ENCODE results near the gene RIPK1. TPM values are rescaled to one million over a fixed set of nuclear protein-coding genes. Genes with fewer than 3 reads are reported as not detected.

Gene RIPK1
- total and polyA plus RNA-seq, 10 of the 15 experiments (the other 5 are each of a cell fraction or from before 2014, with no cell fraction given), result 1.6 to 11.2 (median 6.3) TPM

- no peak for TF ChIP-seq BCL3 (IDR thresholded peaks at IDR 0.05; ENCODE audit: borderline replicate concordance, insufficient read depth, low read depth, low read length, poor library complexity, severe bottlenecking)
- TF ChIP-seq, protein P1, sequence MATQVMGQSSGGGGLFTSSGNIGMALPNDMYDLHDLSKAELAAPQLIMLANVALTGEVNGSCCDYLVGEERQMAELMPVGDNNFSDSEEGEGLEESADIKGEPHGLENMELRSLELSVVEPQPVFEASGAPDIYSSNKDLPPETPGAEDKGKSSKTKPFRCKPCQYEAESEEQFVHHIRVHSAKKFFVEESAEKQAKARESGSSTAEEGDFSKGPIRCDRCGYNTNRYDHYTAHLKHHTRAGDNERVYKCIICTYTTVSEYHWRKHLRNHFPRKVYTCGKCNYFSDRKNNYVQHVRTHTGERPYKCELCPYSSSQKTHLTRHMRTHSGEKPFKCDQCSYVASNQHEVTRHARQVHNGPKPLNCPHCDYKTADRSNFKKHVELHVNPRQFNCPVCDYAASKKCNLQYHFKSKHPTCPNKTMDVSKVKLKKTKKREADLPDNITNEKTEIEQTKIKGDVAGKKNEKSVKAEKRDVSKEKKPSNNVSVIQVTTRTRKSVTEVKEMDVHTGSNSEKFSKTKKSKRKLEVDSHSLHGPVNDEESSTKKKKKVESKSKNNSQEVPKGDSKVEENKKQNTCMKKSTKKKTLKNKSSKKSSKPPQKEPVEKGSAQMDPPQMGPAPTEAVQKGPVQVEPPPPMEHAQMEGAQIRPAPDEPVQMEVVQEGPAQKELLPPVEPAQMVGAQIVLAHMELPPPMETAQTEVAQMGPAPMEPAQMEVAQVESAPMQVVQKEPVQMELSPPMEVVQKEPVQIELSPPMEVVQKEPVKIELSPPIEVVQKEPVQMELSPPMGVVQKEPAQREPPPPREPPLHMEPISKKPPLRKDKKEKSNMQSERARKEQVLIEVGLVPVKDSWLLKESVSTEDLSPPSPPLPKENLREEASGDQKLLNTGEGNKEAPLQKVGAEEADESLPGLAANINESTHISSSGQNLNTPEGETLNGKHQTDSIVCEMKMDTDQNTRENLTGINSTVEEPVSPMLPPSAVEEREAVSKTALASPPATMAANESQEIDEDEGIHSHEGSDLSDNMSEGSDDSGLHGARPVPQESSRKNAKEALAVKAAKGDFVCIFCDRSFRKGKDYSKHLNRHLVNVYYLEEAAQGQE (IDR thresholded peaks at IDR 0.05; ENCODE audit: low read depth, low read length), result no peak
- no peak for TF ChIP-seq ZNF217 (IDR thresholded peaks at IDR 0.05)
- no peak for TF ChIP-seq RAD51 (IDR thresholded peaks at IDR 0.05)
- no peak for TF ChIP-seq TCF12 (IDR thresholded peaks at IDR 0.05; ENCODE audit: low read depth, low read length)
- no peak for TF ChIP-seq ZSCAN29 (IDR thresholded peaks at IDR 0.05)
- no peak for TF ChIP-seq NFIC (IDR thresholded peaks at IDR 0.05; ENCODE audit: low read depth, low read length)
- TF ChIP-seq MEF2B (IDR thresholded peaks at IDR 0.05; ENCODE audit: partially characterized antibody, poor library complexity, severe bottlenecking), result no peak
- no peak for TF ChIP-seq CHD4 (IDR thresholded peaks at IDR 0.05)
- TF ChIP-seq EZH2 (IDR thresholded peaks at IDR 0.05; ENCODE audit: borderline replicate concordance, control insufficient read depth, low read depth, low read length), result no peak
- TF ChIP-seq SMC3 (IDR thresholded peaks at IDR 0.05; ENCODE audit: borderline replicate concordance, low read length), result no peak
- no peak for TF ChIP-seq CREB1 (IDR thresholded peaks at IDR 0.05; ENCODE audit: low read depth)
Measured at GRCh38 chr6:3045369-3045768, 22.9 kb upstream of the RIPK1 start (continued).

All from GM12878 (cell line).